Retinal pigment epithelial cell (primary cell): ENCODE results near the gene SBK2.

Source experiments
- DNase-seq: peaks from one replicate; pipeline ENCODE4 v3.0.0-alpha.2; 2010; ENCODE audit warnings: low read depth
- H3K4me3 ChIP-seq: 2 replicates; pipeline ENCODE4 v1.5.1; 2011; ENCODE audit warnings: mild to moderate bottlenecking, low read length, control low read depth, moderate library complexity
- TF ChIP-seq, protein P1 (sequence below): conservative IDR thresholded peaks from 2 replicates; pipeline ENCODE4 v1.5.1; 2011; ENCODE audit warnings: low read depth, low read length, control low read depth, inconsistent platforms

The SBK2 gene

DNA sequence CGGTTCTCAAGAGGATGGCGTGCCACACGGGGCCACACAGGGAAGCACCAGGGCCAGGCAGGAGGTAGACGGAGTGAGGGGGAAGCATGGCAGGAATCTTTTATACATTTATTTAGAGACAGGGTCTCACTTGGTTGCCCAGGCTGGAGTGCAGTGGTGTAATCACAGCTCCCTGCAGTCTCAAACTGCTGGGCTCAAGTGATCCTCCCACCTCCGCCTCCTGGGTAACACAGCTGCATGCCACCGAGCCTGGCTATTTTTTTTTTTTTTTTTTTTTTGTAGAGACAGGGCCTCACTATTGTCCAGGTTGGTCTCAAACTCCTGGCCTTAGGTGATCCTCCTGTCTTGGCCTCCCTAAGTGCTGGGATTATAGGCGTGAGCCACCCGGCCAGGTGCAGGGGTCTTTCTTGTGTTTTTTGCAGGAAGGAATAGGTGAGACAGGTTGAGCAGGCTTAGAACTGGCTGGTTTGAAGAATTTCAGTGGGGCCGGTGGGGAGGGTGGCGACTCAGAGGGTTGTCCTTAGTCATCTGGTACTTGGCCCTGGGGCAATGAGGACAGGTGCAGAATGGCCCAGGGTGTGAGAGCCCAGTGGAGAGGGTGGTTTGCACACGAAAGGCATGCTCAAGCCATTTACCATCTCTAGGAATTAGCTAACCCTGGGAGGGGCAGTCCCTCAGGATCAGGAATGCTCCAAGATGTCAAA lies 41.1 kb downstream of the SBK2 start:
- H3K4me3 ChIP-seq, result no peak overlapping the region
- TF ChIP-seq, protein P1, sequence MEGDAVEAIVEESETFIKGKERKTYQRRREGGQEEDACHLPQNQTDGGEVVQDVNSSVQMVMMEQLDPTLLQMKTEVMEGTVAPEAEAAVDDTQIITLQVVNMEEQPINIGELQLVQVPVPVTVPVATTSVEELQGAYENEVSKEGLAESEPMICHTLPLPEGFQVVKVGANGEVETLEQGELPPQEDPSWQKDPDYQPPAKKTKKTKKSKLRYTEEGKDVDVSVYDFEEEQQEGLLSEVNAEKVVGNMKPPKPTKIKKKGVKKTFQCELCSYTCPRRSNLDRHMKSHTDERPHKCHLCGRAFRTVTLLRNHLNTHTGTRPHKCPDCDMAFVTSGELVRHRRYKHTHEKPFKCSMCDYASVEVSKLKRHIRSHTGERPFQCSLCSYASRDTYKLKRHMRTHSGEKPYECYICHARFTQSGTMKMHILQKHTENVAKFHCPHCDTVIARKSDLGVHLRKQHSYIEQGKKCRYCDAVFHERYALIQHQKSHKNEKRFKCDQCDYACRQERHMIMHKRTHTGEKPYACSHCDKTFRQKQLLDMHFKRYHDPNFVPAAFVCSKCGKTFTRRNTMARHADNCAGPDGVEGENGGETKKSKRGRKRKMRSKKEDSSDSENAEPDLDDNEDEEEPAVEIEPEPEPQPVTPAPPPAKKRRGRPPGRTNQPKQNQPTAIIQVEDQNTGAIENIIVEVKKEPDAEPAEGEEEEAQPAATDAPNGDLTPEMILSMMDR, result no peak
- DNase-seq, result no peak

DNA sequence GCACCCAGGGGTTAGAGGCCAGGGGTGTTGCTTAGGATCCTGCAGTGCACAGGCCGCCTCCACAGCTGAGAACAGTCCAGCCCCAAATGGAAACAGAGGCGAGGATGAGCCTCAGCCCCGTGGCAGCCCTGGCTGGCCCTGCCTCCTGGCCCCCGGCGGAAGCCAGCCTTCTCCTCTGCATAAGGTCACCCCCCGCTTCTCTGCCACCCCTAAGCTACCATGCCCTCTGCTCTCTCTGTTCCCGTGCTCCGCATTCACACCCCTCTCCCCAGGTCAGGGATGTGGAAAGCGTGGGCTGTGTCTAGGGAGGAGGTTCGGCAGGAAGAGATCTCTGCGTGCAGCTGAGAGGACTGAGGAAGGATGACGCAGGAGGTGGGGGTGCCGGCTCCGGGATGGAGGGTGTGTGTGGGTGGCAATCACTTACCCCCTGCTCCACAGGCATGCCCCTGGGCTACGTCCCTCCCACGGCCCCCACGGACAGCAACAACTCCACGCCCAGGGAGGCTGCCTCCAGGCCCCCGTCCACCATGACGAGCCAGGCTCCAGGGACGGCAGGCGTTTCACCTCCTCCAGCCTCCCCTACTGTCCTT lies 42.7 kb downstream of the SBK2 start:
- no peak for DNase-seq
- TF ChIP-seq, protein P1, result no peak
- H3K4me3 ChIP-seq, result no peak overlapping the region

DNA sequence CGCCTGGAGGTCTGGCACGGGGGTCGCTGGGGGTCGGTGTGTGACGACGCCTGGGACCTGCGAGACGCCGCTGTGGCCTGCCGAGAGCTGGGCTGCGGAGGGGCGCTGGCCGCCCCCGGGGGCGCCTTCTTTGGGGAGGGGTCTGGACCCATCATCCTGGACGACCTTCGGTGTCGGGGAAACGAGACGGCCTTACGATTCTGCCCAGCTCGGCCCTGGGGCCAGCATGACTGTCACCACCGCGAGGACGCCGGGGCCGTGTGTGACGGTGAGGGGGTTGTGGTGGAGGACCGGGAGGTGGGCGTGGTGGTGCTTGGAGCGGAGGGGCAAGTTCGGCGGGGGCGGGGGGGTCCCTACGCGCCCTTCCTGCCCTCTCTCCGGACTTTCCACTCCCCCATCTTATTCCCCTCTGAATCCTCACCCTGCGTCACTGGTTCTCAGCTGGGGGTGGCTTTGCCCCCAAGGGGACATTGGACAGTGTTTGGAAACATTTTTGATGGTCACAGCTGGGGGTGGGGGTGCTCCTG lies 43.2 kb downstream of the SBK2 start:
- no peak for DNase-seq
- H3K4me3 ChIP-seq, result no peak overlapping the region
- TF ChIP-seq, protein P1, result no peak

DNA sequence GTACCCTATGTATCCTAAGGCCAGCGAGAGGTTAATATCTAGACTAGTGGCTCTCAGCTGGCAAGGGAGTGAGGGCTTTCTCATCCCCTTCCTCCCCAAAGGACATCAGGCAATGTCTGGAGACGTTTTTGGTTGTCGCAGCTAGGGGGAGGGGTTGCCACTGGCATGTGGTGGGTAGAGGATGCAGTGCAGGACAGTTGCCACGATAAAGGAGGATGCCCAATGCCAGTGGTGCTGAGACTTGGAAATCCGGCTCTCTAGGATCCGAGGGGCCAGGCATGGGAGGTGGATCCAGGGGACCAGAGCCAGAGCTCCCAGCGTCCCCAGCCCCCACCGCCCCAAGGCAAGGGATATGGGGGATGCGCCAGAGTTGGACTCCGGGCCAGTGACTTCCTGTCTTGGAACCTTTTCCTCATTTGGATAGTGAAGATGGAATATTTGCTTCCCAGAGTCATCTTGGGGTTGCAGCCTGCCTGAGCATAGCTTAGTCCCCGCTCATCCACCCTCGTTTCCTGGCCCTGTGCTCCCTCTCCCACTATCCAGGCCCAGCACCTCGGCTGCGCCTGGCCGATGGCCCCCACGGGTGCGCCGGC lies 43.8 kb downstream of the SBK2 start:
- H3K4me3 ChIP-seq, result no peak overlapping the region
- no peak for DNase-seq
- TF ChIP-seq, protein P1, result no peak

DNA sequence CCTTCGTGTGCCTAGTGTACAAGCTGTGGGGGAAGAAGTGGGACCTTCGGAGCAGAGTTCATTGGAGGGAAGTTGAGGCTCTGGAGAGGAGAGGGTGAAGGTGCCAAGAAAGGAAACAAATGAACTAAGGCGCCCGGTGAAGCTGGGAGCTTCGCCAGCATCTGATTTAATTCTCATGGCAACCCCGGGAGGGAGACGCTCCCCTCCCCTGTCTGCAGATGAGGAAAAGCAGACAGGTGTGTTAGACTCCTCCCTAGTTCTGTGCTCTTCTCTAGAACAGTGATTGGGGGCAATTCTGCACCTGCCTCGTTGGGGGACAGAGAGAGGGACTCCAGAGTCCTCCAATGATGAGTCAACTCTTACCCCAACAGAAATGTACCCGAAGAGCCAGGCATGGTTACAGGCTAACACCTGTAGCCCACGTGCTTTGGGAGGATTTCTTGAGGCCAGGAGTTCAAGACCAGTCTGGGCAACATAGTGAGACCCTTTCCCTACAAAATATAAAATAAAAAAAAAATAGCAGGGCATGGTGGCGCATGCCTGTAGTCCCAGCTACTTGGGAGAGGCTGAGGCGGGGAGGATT lies 44.5 kb downstream of the SBK2 start:
- DNase-seq, result no peak
- TF ChIP-seq, protein P1, result no peak
- H3K4me3 ChIP-seq, result no peak overlapping the region

DNA sequence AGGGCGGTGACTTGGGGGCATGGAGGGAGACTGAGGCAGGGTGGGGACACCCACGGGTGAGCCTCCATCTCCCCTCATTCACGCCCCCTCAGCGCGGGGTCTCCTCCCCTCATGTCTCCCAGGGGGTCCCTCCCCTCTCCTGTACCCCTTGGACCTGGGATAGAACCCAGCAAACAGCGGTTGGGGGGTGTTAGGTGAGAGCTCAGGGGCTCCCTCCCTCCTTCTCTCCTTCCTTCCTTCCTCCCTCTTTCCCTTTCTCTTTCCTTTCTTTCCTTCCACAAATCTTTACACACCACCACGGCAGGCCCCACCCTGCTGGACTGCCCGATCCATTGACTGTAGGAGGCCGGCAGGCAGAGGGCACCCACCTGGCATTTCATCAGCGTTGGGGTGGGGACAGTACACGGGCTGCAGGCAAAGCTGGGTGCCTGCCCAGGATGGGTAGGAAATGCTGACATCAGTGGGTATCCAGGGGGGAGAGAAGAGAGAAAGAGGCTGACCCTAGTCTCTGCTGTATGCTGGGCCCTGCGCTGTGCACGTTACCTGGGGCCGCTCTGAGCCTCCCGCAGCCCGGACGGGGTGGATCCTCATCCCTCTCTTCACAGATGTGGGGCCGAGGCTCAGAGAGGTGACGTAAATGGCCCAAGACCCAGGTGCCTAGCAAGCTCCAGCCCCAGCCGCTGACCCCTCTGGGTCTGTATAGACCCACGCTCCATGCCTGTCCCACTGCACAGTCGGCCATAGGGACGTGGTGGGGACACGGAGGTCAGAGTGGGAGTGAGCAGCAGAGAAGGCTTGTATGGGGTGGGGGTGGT lies 45.2 kb downstream of the SBK2 start:
- DNase-seq, result no peak
- no peak overlapping the region for H3K4me3 ChIP-seq
- TF ChIP-seq, protein P1, result no peak
